Astrocyte of the spinal cord (primary cell): ENCODE measurements around the gene PSMC3IP.
"Not testable (repeated sequence)": the region's sequence is repeated elsewhere in the genome, so short reads cannot be mapped to it uniquely, and the experiment has no call there.

Source experiments
- DNase-seq: peaks from one replicate; pipeline ENCODE4 v3.0.0; 2011; ENCODE audit warnings: low read depth, low spot score
- H3K4me3 ChIP-seq: 2 replicates; pipeline ENCODE4 v1.5.1; 2011; ENCODE audit warnings: low read depth, mild to moderate bottlenecking, low read length, moderate library complexity
- in situ Hi-C: cut with HindIII; loops from 2 replicates; pipeline ENCODE4 v1.10.0; 2017; ENCODE audit warnings: low sequenced_read_pairs
- TF ChIP-seq, protein P1 (sequence below): IDR thresholded peaks from 2 replicates; pipeline ENCODE4 v1.5.1; 2012; ENCODE audit warnings: low read depth, mild to moderate bottlenecking, low read length, inconsistent platforms

Gene PSMC3IP

GRCh38 chr17:42553161-42553818 is 24.2 kb downstream of the PSMC3IP start:
- DNase-seq = no peak
- no peak overlapping the region for H3K4me3 ChIP-seq
- TF ChIP-seq, protein P1, sequence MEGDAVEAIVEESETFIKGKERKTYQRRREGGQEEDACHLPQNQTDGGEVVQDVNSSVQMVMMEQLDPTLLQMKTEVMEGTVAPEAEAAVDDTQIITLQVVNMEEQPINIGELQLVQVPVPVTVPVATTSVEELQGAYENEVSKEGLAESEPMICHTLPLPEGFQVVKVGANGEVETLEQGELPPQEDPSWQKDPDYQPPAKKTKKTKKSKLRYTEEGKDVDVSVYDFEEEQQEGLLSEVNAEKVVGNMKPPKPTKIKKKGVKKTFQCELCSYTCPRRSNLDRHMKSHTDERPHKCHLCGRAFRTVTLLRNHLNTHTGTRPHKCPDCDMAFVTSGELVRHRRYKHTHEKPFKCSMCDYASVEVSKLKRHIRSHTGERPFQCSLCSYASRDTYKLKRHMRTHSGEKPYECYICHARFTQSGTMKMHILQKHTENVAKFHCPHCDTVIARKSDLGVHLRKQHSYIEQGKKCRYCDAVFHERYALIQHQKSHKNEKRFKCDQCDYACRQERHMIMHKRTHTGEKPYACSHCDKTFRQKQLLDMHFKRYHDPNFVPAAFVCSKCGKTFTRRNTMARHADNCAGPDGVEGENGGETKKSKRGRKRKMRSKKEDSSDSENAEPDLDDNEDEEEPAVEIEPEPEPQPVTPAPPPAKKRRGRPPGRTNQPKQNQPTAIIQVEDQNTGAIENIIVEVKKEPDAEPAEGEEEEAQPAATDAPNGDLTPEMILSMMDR = no peak
- in situ Hi-C loops = no loop called here

DNA sequence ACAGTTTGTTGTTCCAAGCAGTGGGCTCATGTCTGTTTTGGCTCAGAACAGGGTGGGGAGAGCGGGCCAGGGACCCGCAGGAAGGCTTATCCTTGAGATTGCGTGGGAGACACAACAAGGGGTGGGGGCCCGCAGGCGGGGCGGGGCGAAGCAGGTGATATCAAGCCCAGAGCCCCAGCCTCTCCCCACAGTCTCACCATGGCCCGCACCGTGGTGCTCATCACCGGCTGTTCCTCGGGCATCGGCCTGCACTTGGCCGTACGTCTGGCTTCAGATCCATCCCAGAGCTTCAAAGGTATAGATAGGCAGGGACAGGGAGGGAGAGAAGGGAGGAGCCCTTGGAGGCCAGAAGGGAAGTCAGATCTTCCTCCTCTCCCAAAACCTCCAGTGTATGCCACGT is 24.8 kb downstream of the PSMC3IP start, which contains the start of gene HSD17B1:
TSS of gene HSD17B1 (plus strand) at position 188 of the 400 bp plus-strand sequence. CDS start at position 199, 11 bp downstream.
- DNase-seq, in situ Hi-C loops: not testable (repeated sequence)
- H3K4me3 ChIP-seq = peak within 1 kb of the TSS; percentile 76

DNA sequence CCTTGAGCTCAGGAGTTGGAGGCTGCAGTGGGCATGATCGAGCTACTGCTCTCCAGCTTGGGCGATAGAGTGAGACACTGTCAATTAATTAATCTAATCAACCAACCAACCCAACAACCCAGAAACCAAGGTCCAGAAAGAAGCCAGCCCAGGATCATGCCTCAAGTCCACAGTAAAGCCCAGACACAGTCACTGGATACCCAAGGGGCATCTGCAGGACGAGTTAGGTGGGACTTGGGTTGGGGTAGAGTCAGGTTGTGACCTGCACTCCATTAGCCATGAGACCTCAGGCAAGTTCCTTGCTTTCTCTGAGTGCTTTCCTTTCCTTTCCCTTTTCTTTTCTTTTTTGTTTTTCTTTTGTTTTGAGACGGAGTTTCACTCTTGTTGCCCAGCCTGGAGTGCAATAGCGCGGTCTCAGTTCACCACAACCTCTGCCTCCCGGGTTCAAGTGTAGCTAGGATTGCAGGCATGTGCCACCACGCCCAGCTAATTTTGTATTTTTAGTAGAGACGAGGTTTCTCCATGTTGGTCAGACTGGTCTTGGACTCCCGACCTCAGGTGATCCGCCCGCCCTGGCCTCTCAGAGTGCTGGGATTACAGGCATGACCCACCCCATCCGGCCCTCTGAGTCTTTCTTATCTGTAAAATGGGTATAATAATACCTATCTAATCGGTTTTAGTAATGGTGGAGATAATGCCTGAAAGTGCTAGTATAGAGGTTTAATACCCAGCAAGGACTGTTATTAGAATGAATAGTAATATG is 28.4 kb downstream of the PSMC3IP start:
- no peak overlapping the region for H3K4me3 ChIP-seq
- in situ Hi-C loops = no loop called here
- DNase-seq = no peak
- TF ChIP-seq, protein P1 = no peak

- TF ChIP-seq, protein P1 = peak; percentile 62
- in situ Hi-C loops = no loop called here
- DNase-seq = peak; percentile 47
- peak overlapping the region; percentile 31 for H3K4me3 ChIP-seq
Observed at GRCh38 chr17:42548070-42548837, 29.3 kb downstream of the PSMC3IP start.

DNA sequence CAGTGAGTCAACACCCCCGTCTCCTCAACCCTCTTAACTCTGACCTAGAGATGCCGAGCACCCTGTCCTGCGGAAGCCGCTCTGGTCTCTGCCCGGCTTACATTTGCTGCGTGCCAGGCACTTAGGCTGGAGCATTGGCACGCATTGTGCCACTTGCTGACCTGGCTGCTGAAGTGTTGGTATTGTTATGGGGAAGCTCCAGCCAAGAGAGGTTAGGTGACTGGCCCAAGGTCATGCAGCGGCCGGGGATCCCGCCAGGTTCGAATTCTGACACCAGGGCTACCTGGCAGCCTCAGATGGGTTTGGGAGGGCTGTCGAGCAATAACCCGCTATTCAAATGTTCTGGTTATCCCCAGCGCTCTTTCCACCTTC is 29.8 kb downstream of the PSMC3IP start:
- no peak overlapping the region for H3K4me3 ChIP-seq
- DNase-seq = no peak
- TF ChIP-seq, protein P1 = no peak
- in situ Hi-C loops = no loop called here

DNA sequence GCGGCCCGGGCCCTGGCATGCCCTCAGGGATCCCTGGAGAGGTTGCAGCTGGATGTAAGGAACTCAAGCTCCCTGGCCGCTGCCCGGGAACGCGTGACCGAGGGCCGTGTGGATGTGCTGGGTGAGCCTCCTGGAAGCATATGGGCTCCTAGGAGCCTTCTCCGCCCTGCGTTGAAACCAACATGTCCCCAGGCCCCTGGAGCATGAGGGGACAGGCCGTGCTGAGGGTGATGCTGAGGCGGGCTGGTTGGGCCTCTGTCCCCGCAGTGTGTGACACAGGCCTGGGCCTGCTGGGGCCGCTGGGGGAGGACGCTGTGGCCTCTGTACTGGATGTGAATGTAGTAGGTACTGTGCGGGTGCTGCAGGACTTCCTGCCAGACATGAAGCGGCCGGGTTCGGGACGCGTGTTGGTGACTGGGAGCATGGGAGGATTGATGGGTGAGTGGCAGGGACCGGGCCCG is 30.5 kb downstream of the PSMC3IP start:
- in situ Hi-C loops = no loop called here
- DNase-seq = no peak
- TF ChIP-seq, protein P1 = no peak
- H3K4me3 ChIP-seq = no peak overlapping the region

- H3K4me3 ChIP-seq, DNase-seq, in situ Hi-C loops: not testable (repeated sequence)
Observed at GRCh38 chr17:42545755-42546505, 31.6 kb downstream of the PSMC3IP start.
